ENCODE data around the gene SBF2.

SBF2 gene

GRCh38 chr11:10019906-10020682 is 273.9 kb downstream of the SBF2 start:
- DNase-seq (ENCODE audit: low read depth) = no peak
- TF ChIP-seq CTCF (conservative IDR thresholded peaks at IDR 0.05; ENCODE audit: low read length) = no peak
- H3K4me3 ChIP-seq (ENCODE audit: low read length) = no peak overlapping the region

GRCh38 chr11:10017911-10018310 is 276.1 kb downstream of the SBF2 start:
- no peak for DNase-seq (ENCODE audit: low read depth)

GRCh38 chr11:10017050-10017449 is 277.0 kb downstream of the SBF2 start:
- no peak for TF ChIP-seq CTCF (conservative IDR thresholded peaks at IDR 0.05; ENCODE audit: low read length)
- no peak overlapping the region for H3K4me3 ChIP-seq (ENCODE audit: low read length)
- DNase-seq (ENCODE audit: low read depth) = no peak

More at GRCh38 chr11:10017911-10018310, 276.1 kb downstream of the SBF2 start:
- no peak for TF ChIP-seq CTCF (conservative IDR thresholded peaks at IDR 0.05; ENCODE audit: low read length)
- H3K4me3 ChIP-seq (ENCODE audit: low read length) = no peak overlapping the region

- no peak for DNase-seq (ENCODE audit: low read depth)
- H3K4me3 ChIP-seq (ENCODE audit: low read length) = no peak overlapping the region
- TF ChIP-seq CTCF (conservative IDR thresholded peaks at IDR 0.05; ENCODE audit: low read length) = no peak
Measured at GRCh38 chr11:10012068-10012467, 282.0 kb downstream of the SBF2 start.

GRCh38 chr11:10005955-10006525 is 288.0 kb downstream of the SBF2 start:
- no peak for TF ChIP-seq CTCF (conservative IDR thresholded peaks at IDR 0.05; ENCODE audit: low read length)
- H3K4me3 ChIP-seq (ENCODE audit: low read length) = no peak overlapping the region
- DNase-seq (ENCODE audit: low read depth) = no peak

- H3K4me3 ChIP-seq (ENCODE audit: low read length) = no peak overlapping the region
- DNase-seq (ENCODE audit: low read depth) = peak; percentile 54
- TF ChIP-seq CTCF (conservative IDR thresholded peaks at IDR 0.05; ENCODE audit: low read length) = no peak
Measured at GRCh38 chr11:10004526-10005113, 289.4 kb downstream of the SBF2 start.

- TF ChIP-seq CTCF (conservative IDR thresholded peaks at IDR 0.05; ENCODE audit: low read length) = no peak
- DNase-seq (ENCODE audit: low read depth) = no peak
- no peak overlapping the region for H3K4me3 ChIP-seq (ENCODE audit: low read length)
Measured at GRCh38 chr11:10002221-10002620, 291.8 kb downstream of the SBF2 start.

Data from AG10803 (cell line).